NCI-H510A (cell line): ENCODE results near the gene DAAM2.

Experiments
- DNase-seq: peaks from one replicate; lab custom pipeline; 2025; lab: John Stamatoyannopoulos, UW

The DAAM2 gene

GRCh38 chr6:39953076-39953618 is 161.0 kb downstream of the DAAM2 start:
- no peak for DNase-seq
